ENCODE data around the gene ASTL.

ASTL gene

GRCh38 chr2:96113367-96113677 lies 25.0 kb downstream of the ASTL start:
- no peak overlapping the region for H3K27ac ChIP-seq (ENCODE audit: insufficient read depth, low read length, poor library complexity, severe bottlenecking)
- H3K9me3 ChIP-seq (ENCODE audit: control insufficient read depth, low read length): no peaks in the 10 kb centered on the region
- H3K27me3 ChIP-seq (replicated peaks; ENCODE audit: control insufficient read depth, insufficient read depth, low read length, poor library complexity, severe bottlenecking): no peaks in the 10 kb centered on the region
- DNase-seq: no peak
- H3K4me3 ChIP-seq (ENCODE audit: insufficient read depth, low read depth, low read length, poor library complexity, severe bottlenecking): no peak overlapping the region
- no peaks in the 10 kb centered on the region for H3K36me3 ChIP-seq (ENCODE audit: control insufficient read depth, insufficient read depth, low read length)
- peaks cover 10% of the 10 kb centered on the region for H3K4me1 ChIP-seq (ENCODE audit: control insufficient read depth, insufficient read depth, low read length, poor library complexity, severe bottlenecking)

DNA sequence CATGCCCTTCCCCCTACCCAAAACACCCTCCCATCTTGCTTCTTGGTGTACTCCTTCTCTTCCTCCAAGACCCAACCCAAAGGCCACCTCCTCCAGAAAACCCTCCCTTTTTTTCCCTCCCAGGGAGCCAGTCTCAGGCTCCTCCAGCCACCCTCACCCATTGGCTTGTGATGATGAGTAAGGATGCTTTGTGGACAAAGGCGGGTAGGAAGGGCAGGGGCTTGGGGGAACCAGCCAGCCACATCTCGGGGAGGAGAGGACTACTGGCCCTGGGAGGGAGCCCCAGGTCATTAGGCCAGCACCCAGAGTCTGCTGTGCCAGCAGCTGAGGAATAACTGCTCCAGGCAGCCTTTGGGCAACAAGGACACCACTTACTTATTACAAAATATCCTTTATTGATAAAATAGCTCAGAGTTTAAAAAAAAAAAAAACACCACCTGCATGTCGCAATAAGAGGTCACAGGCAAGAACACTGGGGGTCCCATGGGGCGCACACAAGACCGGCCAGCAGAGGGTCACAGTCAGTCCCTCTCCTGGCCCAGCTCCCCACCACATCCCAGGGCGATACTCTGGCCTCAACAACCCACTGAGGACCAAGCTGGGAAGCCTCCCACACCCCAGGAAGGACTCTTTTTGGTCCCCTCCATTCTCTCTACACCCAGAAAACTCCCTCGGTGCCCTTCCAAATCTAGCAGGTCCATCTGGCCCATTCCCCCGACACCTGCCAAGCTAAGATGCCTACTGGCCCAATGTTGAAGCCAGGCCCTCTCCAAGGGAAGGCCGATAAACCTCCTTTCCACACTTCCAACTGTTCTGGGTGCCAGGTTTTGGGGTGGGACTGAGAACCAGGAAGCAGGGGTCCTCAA lies 25.6 kb downstream of the ASTL start:
- no peaks in the 10 kb centered on the region for H3K27me3 ChIP-seq (replicated peaks; ENCODE audit: control insufficient read depth, insufficient read depth, low read length, poor library complexity, severe bottlenecking)
- no peak for DNase-seq
- H3K9me3 ChIP-seq (ENCODE audit: control insufficient read depth, low read length): no peaks in the 10 kb centered on the region
- H3K36me3 ChIP-seq (ENCODE audit: control insufficient read depth, insufficient read depth, low read length): no peaks in the 10 kb centered on the region
- no peak overlapping the region for H3K27ac ChIP-seq (ENCODE audit: insufficient read depth, low read length, poor library complexity, severe bottlenecking)
- no peak overlapping the region for H3K4me3 ChIP-seq (ENCODE audit: insufficient read depth, low read depth, low read length, poor library complexity, severe bottlenecking)
- peaks cover 10% of the 10 kb centered on the region for H3K4me1 ChIP-seq (ENCODE audit: control insufficient read depth, insufficient read depth, low read length, poor library complexity, severe bottlenecking)

- Histone ChIP-seq H3K4me1 (ENCODE audit: control insufficient read depth, insufficient read depth, low read length, poor library complexity, severe bottlenecking) (peaks cover 5% of the 10 kb centered on the region), H3K36me3 (ENCODE audit: control insufficient read depth, insufficient read depth, low read length) (no peaks in the 10 kb centered on the region), H3K9me3 (ENCODE audit: control insufficient read depth, low read length) (no peaks in the 10 kb centered on the region), H3K4me3 (ENCODE audit: insufficient read depth, low read depth, low read length, poor library complexity, severe bottlenecking) (no peak overlapping the region), H3K27me3 (replicated peaks; ENCODE audit: control insufficient read depth, insufficient read depth, low read length, poor library complexity, severe bottlenecking) (no peaks in the 10 kb centered on the region), H3K27ac (ENCODE audit: insufficient read depth, low read length, poor library complexity, severe bottlenecking) (no peak overlapping the region)
- DNase-seq: no peak
These were observed 26.3 kb downstream of the ASTL start for GRCh38 chr2:96111823-96112500.

DNA sequence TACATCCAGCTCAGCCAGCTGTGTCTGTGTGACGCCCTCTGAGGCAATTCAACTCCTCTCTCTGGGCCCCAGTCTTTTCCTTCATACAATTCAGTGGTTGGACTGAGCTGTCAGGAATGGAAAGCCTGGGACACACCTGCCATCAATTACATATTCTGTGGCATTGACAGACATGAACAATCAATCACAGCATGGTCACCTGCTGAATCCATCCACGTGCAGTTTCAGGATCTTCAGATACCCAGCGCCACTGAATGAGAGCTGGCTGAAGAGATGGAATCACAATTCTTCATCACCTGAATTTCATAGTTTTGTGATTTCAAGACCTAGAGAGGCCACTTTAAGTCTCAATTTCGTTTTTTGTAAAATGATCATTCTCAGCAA lies 27.1 kb downstream of the ASTL start:
- Histone ChIP-seq H3K36me3 (ENCODE audit: control insufficient read depth, insufficient read depth, low read length) (no peaks in the 10 kb centered on the region), H3K27me3 (replicated peaks; ENCODE audit: control insufficient read depth, insufficient read depth, low read length, poor library complexity, severe bottlenecking) (no peaks in the 10 kb centered on the region), H3K9me3 (ENCODE audit: control insufficient read depth, low read length) (no peaks in the 10 kb centered on the region)

GRCh38 chr2:96110621-96111256 lies 27.6 kb downstream of the ASTL start:
- Histone ChIP-seq H3K27me3 (replicated peaks; ENCODE audit: control insufficient read depth, insufficient read depth, low read length, poor library complexity, severe bottlenecking) (no peaks in the 10 kb centered on the region), H3K27ac (ENCODE audit: insufficient read depth, low read length, poor library complexity, severe bottlenecking) (no peak overlapping the region), H3K36me3 (ENCODE audit: control insufficient read depth, insufficient read depth, low read length) (no peaks in the 10 kb centered on the region), H3K4me3 (ENCODE audit: insufficient read depth, low read depth, low read length, poor library complexity, severe bottlenecking) (no peak overlapping the region), H3K9me3 (ENCODE audit: control insufficient read depth, low read length) (no peaks in the 10 kb centered on the region), H3K4me1 (ENCODE audit: control insufficient read depth, insufficient read depth, low read length, poor library complexity, severe bottlenecking) (no peaks in the 10 kb centered on the region)
- DNase-seq: no peak

More for the DNA sequence above, 27.1 kb downstream of the ASTL start:
- DNase-seq: no peak
- Histone ChIP-seq H3K4me3 (ENCODE audit: insufficient read depth, low read depth, low read length, poor library complexity, severe bottlenecking) (no peak overlapping the region), H3K27ac (ENCODE audit: insufficient read depth, low read length, poor library complexity, severe bottlenecking) (no peak overlapping the region), H3K4me1 (ENCODE audit: control insufficient read depth, insufficient read depth, low read length, poor library complexity, severe bottlenecking) (peaks cover 4% of the 10 kb centered on the region)

- no peaks in the 10 kb centered on the region for H3K4me1 ChIP-seq (ENCODE audit: control insufficient read depth, insufficient read depth, low read length, poor library complexity, severe bottlenecking)
- no peaks in the 10 kb centered on the region for H3K9me3 ChIP-seq (ENCODE audit: control insufficient read depth, low read length)
- no peak overlapping the region for H3K4me3 ChIP-seq (ENCODE audit: insufficient read depth, low read depth, low read length, poor library complexity, severe bottlenecking)
- H3K27ac ChIP-seq (ENCODE audit: insufficient read depth, low read length, poor library complexity, severe bottlenecking): no peak overlapping the region
- no peaks in the 10 kb centered on the region for H3K36me3 ChIP-seq (ENCODE audit: control insufficient read depth, insufficient read depth, low read length)
- no peak for DNase-seq
- no peaks in the 10 kb centered on the region for H3K27me3 ChIP-seq (replicated peaks; ENCODE audit: control insufficient read depth, insufficient read depth, low read length, poor library complexity, severe bottlenecking)
These were observed 28.3 kb downstream of the ASTL start for GRCh38 chr2:96109931-96110511.

DNA sequence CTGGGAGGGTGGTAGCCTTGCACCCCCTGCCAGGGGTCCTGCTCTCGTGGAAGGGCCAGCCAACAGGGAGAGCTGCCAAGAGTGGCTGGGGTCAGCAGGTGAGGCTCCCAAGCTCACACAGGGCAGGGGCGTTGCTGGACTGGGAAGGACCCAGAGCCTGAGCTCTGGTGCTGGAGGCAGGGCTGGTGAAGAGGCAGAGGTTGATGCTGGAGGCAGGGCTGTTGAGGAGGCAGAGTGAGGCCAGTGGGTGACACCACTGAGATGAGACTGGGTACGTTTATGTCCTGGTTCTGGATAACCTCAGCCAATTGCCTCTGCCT lies 29.0 kb downstream of the ASTL start:
- Histone ChIP-seq H3K27me3 (replicated peaks; ENCODE audit: control insufficient read depth, insufficient read depth, low read length, poor library complexity, severe bottlenecking) (no peaks in the 10 kb centered on the region), H3K36me3 (ENCODE audit: control insufficient read depth, insufficient read depth, low read length) (no peaks in the 10 kb centered on the region), H3K4me3 (ENCODE audit: insufficient read depth, low read depth, low read length, poor library complexity, severe bottlenecking) (no peak overlapping the region), H3K9me3 (ENCODE audit: control insufficient read depth, low read length) (no peaks in the 10 kb centered on the region), H3K27ac (ENCODE audit: insufficient read depth, low read length, poor library complexity, severe bottlenecking) (no peak overlapping the region), H3K4me1 (ENCODE audit: control insufficient read depth, insufficient read depth, low read length, poor library complexity, severe bottlenecking) (no peaks in the 10 kb centered on the region)
- DNase-seq: no peak

GRCh38 chr2:96108541-96109360 lies 29.6 kb downstream of the ASTL start:
- Histone ChIP-seq H3K4me1 (ENCODE audit: control insufficient read depth, insufficient read depth, low read length, poor library complexity, severe bottlenecking) (no peaks in the 10 kb centered on the region), H3K27me3 (replicated peaks; ENCODE audit: control insufficient read depth, insufficient read depth, low read length, poor library complexity, severe bottlenecking) (no peaks in the 10 kb centered on the region), H3K36me3 (ENCODE audit: control insufficient read depth, insufficient read depth, low read length) (no peaks in the 10 kb centered on the region), H3K4me3 (ENCODE audit: insufficient read depth, low read depth, low read length, poor library complexity, severe bottlenecking) (no peak overlapping the region), H3K27ac (ENCODE audit: insufficient read depth, low read length, poor library complexity, severe bottlenecking) (no peak overlapping the region), H3K9me3 (ENCODE audit: control insufficient read depth, low read length) (no peaks in the 10 kb centered on the region)
- no peak for DNase-seq

DNA sequence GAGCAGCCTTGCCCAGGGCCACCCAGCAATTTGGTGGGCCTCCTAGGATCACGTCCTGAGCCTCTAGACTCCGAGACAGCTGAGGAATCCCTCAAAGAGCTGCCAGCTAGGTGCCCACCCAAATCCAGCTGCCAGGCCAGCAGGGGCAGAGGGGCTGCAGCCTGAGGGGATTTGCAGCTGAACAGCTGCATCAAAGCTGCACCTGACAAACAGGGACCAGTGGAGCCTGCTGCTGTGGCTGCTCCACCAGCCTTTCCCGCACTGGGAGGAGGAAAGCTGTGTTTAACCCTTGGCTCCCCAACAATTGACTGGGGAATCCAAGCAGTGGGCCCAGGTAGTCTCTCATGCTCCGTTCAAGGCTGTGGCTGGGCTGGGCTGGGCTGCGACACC lies 30.2 kb downstream of the ASTL start:
- Histone ChIP-seq H3K9me3 (ENCODE audit: control insufficient read depth, low read length) (no peaks in the 10 kb centered on the region), H3K27me3 (replicated peaks; ENCODE audit: control insufficient read depth, insufficient read depth, low read length, poor library complexity, severe bottlenecking) (no peaks in the 10 kb centered on the region), H3K4me1 (ENCODE audit: control insufficient read depth, insufficient read depth, low read length, poor library complexity, severe bottlenecking) (no peaks in the 10 kb centered on the region), H3K27ac (ENCODE audit: insufficient read depth, low read length, poor library complexity, severe bottlenecking) (no peak overlapping the region), H3K36me3 (ENCODE audit: control insufficient read depth, insufficient read depth, low read length) (no peaks in the 10 kb centered on the region), H3K4me3 (ENCODE audit: insufficient read depth, low read depth, low read length, poor library complexity, severe bottlenecking) (no peak overlapping the region)
- DNase-seq: no peak
